Activated CD8-positive, alpha-beta memory T cell treated with anti-CD3 and anti-CD28 coated beads, Interleukin-2, amount 10 ng/mL, durations not matched to agents 7 days and 5 days (primary cell): Measurements from ENCODE around the gene TMEM147. TPM values are rescaled to one million over a fixed set of nuclear protein-coding genes. Genes with fewer than 3 reads are reported as not detected.

ENCODE experiments used
- ATAC-seq: fragments of 150-1000 bp; cut with Tn5 transposase; one replicate; pipeline ENCODE4 v1.10.0; 2021; ENCODE audit warnings: moderate library complexity
- CTCF ChIA-PET: fragments of 350-600 bp; sonication (Branson Sonifier 250); formaldehyde crosslinking; loops from one replicate; lab custom pipeline; 2021; ENCODE audit warnings: antibody characterized with exemption; lab: Charles Lee
- DNase-seq: peaks from one replicate; pipeline ENCODE4 v3.0.0-alpha.2; 2020
- H3K27ac Mint-ChIP-seq: one replicate; pipeline ENCODE4 v1.8.0; 2021; ENCODE audit warnings: mild to moderate bottlenecking, mixed read lengths
- H3K27me3 Mint-ChIP-seq: one replicate; pipeline ENCODE4 v1.8.0; 2021; ENCODE audit warnings: mixed read lengths
- H3K36me3 Mint-ChIP-seq: one replicate; pipeline ENCODE4 v1.8.0; 2021; ENCODE audit warnings: mild to moderate bottlenecking, mixed read lengths
- H3K4me1 Mint-ChIP-seq: one replicate; pipeline ENCODE4 v1.8.0; 2021; ENCODE audit warnings: mixed read lengths
- H3K4me3 Mint-ChIP-seq: one replicate; pipeline ENCODE4 v1.8.0; 2021; ENCODE audit warnings: mild to moderate bottlenecking, moderate library complexity, mixed read lengths
- H3K9me3 Mint-ChIP-seq: one replicate; pipeline ENCODE4 v1.8.0; 2022; ENCODE audit warnings: low read depth, mixed read lengths
- total RNA-seq, 2 experiments: library from RNA; stranded (reverse); gene quantifications; one replicate each; pipeline ENCODE4 v1.2.3, GENCODE V29; 2021

TMEM147 gene
- total RNA-seq, 2 experiments from 2014 or later = 43.6 to 65.3 TPM

DNA sequence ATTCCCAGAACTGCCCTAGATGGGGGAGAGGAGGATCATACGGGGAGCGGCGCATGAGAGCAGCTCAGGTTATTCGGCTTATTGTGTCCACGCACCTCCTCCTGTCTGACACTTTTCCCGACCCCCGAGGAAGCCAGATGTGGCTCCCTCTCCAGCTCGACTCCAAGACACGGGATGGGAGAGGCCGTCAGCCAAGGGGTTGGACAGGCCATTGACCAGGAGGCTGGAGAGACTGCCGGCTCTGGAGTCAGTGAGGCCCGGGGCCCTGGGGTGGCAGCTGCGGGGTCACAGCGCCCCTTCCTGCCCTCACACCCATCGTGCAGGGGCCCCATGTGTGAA lies 34.8 kb upstream of the TMEM147 start:
- H3K36me3 Mint-ChIP-seq = no peaks in the 10 kb centered on the region

DNA sequence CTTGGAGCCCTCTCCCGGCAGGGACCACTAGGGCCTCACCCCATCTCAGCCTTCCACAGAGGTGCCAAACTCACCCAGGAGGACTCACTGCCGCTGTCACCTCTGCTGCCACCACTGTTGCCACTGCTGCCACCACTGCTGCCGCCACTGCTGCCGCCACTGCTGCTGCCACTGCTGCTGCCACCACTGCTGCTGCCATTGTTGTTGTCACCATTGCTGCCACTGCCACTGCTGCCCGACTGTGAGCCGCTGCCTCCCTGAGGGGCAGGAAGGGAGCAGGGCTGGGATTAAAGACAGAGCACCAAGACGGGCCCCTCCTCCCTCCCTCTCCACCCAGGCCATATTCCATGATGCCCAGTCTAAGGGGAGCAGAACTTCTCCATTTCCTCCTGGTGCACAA lies 34.1 kb upstream of the TMEM147 start:
- Mint-ChIP-seq H3K4me3 (no peak overlapping the region), H3K27me3 (peaks cover 51% of the 10 kb centered on the region), H3K4me1 (peaks cover 14% of the 10 kb centered on the region), H3K36me3 (no peaks in the 10 kb centered on the region), H3K27ac (no peak overlapping the region), H3K9me3 (no peaks in the 10 kb centered on the region)
- ATAC-seq (no peak), DNase-seq (no peak)
- CTCF ChIA-PET = interaction anchor here (1.1 to 3.7 kb wide), 10 partner anchors 16 to 312 kb away, joined by 3 to 21 read pairs (median 4); partner anchors contain the start of gene FFAR3

More for the DNA sequence above, 34.8 kb upstream of the TMEM147 start:
- CTCF ChIA-PET = interaction anchor here (0.5 to 3.7 kb wide), 35 partner anchors 9 to 444 kb away, joined by 3 to 21 read pairs (median 3); partner anchors contain the start of genes COX6B1, FFAR2 and FFAR3
- Mint-ChIP-seq H3K27ac (no peak overlapping the region), H3K4me3 (no peak overlapping the region), H3K9me3 (no peaks in the 10 kb centered on the region), H3K4me1 (peaks cover 14% of the 10 kb centered on the region), H3K27me3 (peaks cover 56% of the 10 kb centered on the region)
- DNase-seq (no peak), ATAC-seq (no peak)

DNA sequence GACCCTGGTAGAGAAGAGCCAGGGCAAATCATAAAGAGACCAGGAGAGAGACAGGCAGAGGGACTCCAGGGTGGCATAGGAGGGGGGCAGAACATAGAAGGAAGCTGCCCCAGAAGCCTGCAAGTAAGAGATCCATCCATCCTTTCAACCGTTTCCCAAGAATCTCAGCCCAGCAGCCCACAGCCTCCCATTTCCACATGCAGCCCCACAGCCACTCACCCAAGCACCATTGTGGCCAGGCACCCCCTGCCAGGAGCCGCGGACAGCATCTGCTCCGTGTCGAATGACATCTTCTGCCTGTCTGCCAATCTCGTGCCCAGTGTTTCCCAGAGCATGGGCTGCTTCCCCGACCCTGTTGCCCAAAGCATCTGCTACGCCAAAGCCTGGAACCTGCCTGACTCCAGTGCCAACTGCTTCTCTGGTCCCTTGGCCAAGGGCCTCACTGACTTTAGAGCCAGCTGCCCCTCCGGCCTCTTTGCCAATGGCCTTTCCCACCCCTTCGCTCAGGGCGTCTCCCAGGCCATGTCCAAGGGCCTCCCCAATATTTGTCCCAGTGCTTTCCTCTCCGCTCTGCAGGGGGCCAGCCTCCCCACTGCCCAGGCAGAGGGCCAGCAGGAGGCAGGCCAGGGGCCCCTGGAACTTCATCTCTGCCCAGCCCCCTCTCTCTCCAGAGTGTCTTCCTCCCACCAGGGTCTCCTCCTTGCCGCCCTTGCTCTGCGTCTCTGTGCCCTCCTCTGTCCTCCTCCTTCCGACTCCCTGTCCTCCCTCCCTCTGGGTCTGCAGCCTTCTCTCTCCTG lies 32.4 kb upstream of the TMEM147 start:
- no peaks in the 10 kb centered on the region for H3K36me3 Mint-ChIP-seq
- ATAC-seq (no peak), DNase-seq (no peak)
- H3K27me3 Mint-ChIP-seq = peaks cover 41% of the 10 kb centered on the region
- CTCF ChIA-PET = interaction anchor here (1.4 kb wide), 1 partner anchor 35 kb away, joined by 3 read pairs; no protein-coding TSS in a partner anchor
- H3K27ac Mint-ChIP-seq = no peak overlapping the region
- H3K4me3 Mint-ChIP-seq = no peak overlapping the region
- no peaks in the 10 kb centered on the region for H3K9me3 Mint-ChIP-seq
- peaks cover 14% of the 10 kb centered on the region for H3K4me1 Mint-ChIP-seq

DNA sequence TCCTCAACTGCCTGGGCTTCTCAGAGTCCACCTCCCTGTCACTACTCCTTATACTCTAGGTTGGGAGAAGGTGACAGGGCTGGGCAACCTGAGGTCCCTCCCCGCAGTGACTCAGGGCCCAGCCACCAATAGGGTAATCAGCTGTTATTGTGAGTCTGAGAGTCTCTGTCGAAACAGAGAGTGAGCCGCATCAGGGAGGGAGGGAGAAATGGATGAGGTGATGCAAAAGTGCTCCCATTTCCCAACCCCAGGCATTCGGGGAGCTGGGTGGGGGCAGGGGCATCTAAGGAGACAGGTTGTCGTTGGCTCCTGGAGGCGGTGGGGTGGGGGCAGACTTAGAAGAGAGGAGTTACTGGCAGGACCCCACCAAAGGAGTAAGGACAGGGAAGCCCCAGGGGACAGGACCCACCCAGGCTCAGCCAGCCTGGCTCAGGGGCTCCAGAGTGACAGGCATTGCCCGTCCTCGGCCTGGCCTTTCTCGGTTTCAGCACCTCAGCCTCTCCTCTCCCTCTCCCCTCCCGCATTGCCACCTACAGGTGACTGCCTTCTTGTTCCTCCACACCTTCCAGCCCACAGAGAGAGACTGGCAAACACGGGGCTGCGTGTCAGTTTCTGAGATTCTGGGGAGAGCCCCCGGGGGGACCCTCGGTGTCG lies 31.7 kb upstream of the TMEM147 start, which contains the start of gene DMKN:
Gene DMKN, minus strand, starts transcription at position 22 of the 654 bp plus-strand sequence. CDS start 174 bp downstream, outside the sequence.
- Mint-ChIP-seq H3K9me3 (no peaks in the 10 kb centered on the region), H3K4me3 (no peak within 1 kb of the TSS), H3K27ac (no peak within 1 kb of the TSS), H3K27me3 (peaks cover 34% of the 10 kb centered on the region), H3K36me3 (no peaks in the 10 kb centered on the region), H3K4me1 (peaks cover 14% of the 10 kb centered on the region)
- DNase-seq (no peak), ATAC-seq (no peak)
- CTCF ChIA-PET = no interaction called here

DNA sequence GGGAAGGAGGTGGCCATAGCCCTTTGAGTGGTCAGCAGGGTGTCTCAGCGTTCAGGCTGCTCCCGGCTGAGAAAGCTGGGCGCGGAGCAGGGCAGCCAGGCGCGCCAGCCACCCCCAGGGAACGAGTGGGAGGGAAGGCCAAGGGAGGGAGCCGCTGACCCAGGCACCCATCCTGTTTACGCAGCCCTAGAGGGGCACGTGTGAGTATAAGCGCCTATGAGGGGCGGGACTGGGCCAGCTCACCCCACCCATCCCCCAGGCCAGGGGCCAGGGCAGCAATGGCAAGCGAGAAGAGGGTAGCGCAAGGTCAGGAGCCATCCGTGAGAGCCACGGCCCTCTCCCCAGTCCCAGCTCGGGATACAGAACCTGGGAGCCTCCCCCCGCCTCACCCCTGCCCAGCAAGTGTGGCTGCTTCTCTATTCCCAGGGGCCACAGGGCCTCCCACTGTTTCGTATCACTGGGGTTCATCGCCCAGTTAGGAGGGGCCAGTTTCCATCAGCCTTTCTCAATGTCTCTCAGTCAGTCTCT lies 31.1 kb upstream of the TMEM147 start:
- DNase-seq (no peak), ATAC-seq (no peak)
- H3K4me3 Mint-ChIP-seq = no peak overlapping the region
- H3K27ac Mint-ChIP-seq = no peak overlapping the region
- no peaks in the 10 kb centered on the region for H3K36me3 Mint-ChIP-seq
- H3K9me3 Mint-ChIP-seq = no peaks in the 10 kb centered on the region
- H3K27me3 Mint-ChIP-seq = peaks cover 30% of the 10 kb centered on the region
- CTCF ChIA-PET = interaction anchor here (1.0 to 1.8 kb wide), 3 partner anchors 8 to 33 kb away, joined by 3 to 4 read pairs (median 3); no protein-coding TSS in a partner anchor
- H3K4me1 Mint-ChIP-seq = peaks cover 12% of the 10 kb centered on the region

DNA sequence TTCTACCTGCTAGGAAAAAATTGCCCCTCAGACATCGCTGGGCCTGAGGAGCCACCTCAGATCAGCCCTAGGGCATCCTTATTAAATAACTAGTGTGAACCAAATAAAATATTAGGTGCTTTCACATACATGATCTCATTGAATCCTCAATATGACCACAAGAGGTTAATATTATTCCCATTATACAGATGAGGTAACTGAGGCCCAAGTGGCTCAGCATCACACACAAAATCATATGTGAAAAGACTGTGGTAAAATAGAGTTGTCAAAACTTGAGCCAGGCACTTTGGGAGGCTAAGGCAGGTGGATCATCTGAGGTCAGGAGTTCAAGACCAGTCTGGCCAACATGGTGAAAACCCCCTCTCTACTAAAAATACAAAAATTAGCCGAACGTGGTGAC lies 29.1 kb upstream of the TMEM147 start:
- CTCF ChIA-PET = interaction anchor here (1.3 kb wide), 1 partner anchor 8 kb away, joined by 3 read pairs; no protein-coding TSS in a partner anchor
- Mint-ChIP-seq H3K36me3 (no peaks in the 10 kb centered on the region), H3K27ac (no peak overlapping the region), H3K4me3 (no peak overlapping the region), H3K9me3 (no peaks in the 10 kb centered on the region), H3K27me3 (peaks cover 16% of the 10 kb centered on the region), H3K4me1 (no peaks in the 10 kb centered on the region)
- DNase-seq (no peak), ATAC-seq (no peak)

DNA sequence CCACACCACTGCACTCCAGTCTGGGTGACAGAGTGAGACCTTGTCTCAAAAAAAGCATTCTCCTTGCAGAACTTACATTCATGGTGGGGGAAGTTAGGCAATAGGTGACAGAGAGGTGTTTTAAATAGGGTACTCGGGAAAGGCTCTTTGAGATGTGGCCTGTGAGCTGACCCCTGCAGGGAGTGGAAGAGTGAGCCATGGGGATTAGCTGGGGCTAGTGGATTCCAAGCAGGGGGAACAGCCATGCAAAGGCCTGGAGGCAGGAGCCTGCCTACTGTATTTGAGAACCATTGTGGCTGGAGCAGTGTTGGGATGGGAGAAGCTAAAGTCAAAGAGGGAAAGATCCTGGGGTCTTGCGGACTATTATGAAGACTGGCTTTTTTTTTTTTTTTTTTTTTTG lies 28.1 kb upstream of the TMEM147 start:
- peaks cover 7% of the 10 kb centered on the region for H3K27me3 Mint-ChIP-seq
- no peaks in the 10 kb centered on the region for H3K4me1 Mint-ChIP-seq
- no peak overlapping the region for H3K4me3 Mint-ChIP-seq
- CTCF ChIA-PET = interaction anchor here (1.0 to 1.3 kb wide), 2 partner anchors 9 to 31 kb away, joined by 3 read pairs; no protein-coding TSS in a partner anchor
- no peak for DNase-seq
- H3K36me3 Mint-ChIP-seq = no peaks in the 10 kb centered on the region
- H3K9me3 Mint-ChIP-seq = no peaks in the 10 kb centered on the region
- H3K27ac Mint-ChIP-seq = no peak overlapping the region
- no peak for ATAC-seq

DNA sequence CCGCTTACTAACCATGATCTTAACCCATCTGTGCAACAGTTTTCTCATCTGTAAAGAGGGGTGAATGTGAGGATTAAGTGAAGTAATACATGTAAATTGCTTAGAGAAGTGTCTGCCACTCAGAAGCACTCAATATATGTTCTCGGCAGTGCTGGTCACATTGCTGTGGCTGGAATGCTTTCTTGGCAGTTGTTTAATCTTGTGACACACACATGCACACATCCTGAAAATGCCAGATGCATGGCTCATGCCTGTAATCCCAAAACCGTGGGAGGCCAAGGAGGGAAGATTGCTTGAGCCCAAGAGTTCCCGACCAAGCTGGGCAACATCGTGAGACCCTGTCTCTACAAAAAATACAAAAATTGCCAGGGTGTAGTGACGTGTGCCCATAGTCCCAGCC lies 27.1 kb upstream of the TMEM147 start:
- Mint-ChIP-seq H3K27me3 (peaks cover 8% of the 10 kb centered on the region), H3K36me3 (no peaks in the 10 kb centered on the region), H3K27ac (no peak overlapping the region), H3K4me1 (no peaks in the 10 kb centered on the region), H3K9me3 (no peaks in the 10 kb centered on the region), H3K4me3 (no peak overlapping the region)
- CTCF ChIA-PET = interaction anchor here (0.6 to 2.8 kb wide), 2 partner anchors 8 to 93 kb away, joined by 3 to 7 read pairs; no protein-coding TSS in a partner anchor
- ATAC-seq (no peak), DNase-seq (no peak)

DNA sequence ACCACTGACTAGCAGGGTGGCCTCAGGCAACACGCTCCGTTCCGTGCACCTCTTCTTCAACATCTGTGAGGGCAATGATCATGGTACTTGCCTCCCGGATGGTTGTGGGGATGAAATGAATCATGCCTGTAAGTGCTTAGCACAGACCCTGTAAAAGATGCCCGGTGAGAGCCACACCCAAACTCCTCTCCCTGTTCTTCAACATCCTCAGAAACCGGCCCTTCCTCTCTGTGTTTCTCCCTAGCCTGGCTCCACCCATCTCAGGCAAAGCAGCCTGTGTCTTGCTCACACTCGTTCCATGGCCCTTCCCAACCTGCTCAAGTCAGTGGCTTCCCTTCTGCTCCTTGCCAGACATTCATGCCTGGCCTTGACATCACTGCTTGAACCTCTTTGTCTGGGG lies 26.1 kb upstream of the TMEM147 start:
- Mint-ChIP-seq H3K27ac (no peak overlapping the region), H3K4me3 (no peak overlapping the region), H3K9me3 (no peaks in the 10 kb centered on the region), H3K36me3 (no peaks in the 10 kb centered on the region), H3K27me3 (peaks cover 11% of the 10 kb centered on the region), H3K4me1 (no peaks in the 10 kb centered on the region)
- CTCF ChIA-PET = interaction anchor here (2.8 kb wide), 1 partner anchor 9 kb away, joined by 7 read pairs; no protein-coding TSS in a partner anchor
- DNase-seq (no peak), ATAC-seq (no peak)

DNA sequence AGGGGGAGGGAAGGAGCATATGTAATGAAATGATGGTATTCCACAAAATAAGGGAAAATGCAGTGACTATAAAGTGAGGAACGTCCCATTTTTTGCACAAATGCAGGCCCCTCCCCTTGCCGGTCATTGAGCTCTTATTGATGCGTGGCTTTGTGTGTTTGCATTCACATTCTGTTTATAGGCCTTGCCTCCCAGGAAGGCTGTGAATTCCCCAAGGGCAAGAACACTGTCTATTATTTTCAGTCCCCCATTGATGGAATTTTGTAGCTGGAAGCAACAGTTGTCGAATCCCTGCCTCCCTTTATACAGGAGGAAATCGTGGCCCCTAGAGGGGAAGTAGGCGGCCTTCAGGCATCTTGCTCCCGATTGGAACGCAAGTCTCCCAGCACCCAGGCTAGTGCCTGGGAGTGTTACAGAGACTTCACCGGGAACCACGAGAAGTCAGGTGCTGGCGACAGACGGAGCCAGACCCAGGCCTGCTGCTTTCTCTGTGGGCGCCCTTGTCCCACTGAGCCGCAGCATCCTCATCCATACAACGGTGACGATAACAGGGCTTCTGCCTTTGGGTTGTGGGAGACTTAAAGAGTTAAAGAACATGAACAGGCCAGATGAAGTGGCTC lies 24.2 kb upstream of the TMEM147 start:
- no peak for ATAC-seq
- Mint-ChIP-seq H3K36me3 (no peaks in the 10 kb centered on the region), H3K9me3 (no peaks in the 10 kb centered on the region), H3K27me3 (peaks cover 14% of the 10 kb centered on the region), H3K4me1 (no peaks in the 10 kb centered on the region), H3K4me3 (no peak overlapping the region), H3K27ac (no peak overlapping the region)
- CTCF ChIA-PET = interaction anchor here (1.0 to 2.8 kb wide), 3 partner anchors 11 to 26 kb away, joined by 3 to 7 read pairs (median 3); no protein-coding TSS in a partner anchor
- no peak for DNase-seq

DNA sequence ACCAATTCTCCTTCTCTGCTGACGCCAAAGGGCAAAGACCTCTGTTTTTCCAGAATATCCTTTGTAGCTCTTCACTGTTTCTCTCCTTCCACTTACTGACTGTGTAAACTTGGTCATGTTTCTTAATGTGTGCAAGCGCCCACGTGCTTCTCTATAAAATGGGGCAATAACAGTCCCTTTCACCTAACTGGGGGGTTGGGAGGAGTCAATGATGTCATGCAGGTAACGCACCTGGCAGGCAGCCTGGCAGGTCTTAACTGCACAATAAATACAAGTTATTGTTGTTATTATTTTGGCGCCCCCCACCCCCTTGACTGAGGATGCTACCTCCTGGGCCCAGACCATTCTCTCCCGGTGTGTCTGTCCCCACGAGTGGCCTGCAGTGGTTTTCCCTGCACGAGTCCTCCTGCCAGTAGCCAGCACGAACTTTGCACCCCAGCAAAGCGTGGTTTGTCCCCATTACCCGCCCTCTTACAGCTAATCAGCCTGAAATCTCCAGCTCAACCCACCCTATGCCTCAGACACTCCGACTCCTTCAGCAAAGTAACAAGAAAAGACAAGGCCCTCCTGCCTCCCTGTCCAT lies 22.6 kb upstream of the TMEM147 start:
- H3K4me1 Mint-ChIP-seq = no peaks in the 10 kb centered on the region
- no peak overlapping the region for H3K4me3 Mint-ChIP-seq
- ATAC-seq (no peak), DNase-seq (no peak)
- H3K36me3 Mint-ChIP-seq = no peaks in the 10 kb centered on the region
- CTCF ChIA-PET = no interaction called here
- no peaks in the 10 kb centered on the region for H3K9me3 Mint-ChIP-seq
- peaks cover 11% of the 10 kb centered on the region for H3K27me3 Mint-ChIP-seq
- H3K27ac Mint-ChIP-seq = no peak overlapping the region

DNA sequence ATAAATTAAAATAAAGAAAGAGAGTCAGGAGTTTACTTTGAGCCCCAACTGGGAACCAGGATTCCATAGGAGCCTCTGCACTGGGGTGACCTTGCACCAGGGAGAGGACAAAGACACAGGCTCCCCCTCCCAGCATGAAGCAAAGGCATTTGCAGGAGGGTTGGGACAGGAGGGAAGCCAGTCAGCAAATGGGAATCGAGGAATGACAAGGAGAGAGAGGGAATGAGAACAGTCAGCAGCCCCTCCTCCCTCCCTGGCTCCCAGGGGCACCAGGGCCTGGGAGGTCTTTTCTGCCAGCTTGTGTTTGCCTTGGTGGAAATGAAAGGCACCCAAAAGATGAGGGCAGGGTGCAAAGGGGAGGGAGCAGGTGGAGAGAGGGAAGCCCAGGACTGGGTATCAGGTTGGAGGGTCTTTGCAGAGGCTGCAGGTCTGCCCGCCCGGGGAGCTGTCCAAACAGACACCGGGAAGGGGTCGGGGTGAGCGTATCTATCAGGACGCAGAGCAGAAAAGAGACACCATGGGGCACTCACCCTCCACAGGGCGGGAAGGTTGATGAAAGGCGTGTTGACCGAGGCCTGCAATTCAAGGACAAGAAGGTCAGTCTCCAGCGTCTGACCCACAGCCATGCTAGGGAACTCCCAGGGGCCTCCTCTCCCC lies 21.1 kb upstream of the TMEM147 start:
- ATAC-seq (no peak), DNase-seq (no peak)
- Mint-ChIP-seq H3K4me3 (no peak overlapping the region), H3K4me1 (no peaks in the 10 kb centered on the region), H3K9me3 (no peaks in the 10 kb centered on the region), H3K27ac (no peak overlapping the region), H3K36me3 (no peaks in the 10 kb centered on the region), H3K27me3 (peaks cover 21% of the 10 kb centered on the region)
- CTCF ChIA-PET = no interaction called here
